Adrenal gland (tissue), 12 donors: ENCODE data around the gene TLCD5. TPM values are rescaled to one million over a fixed set of nuclear protein-coding genes. Genes with fewer than 3 reads are reported as not detected.

Experiments used
- DNase-seq, 7 donors: peaks; one replicate each; pipeline ENCODE4 v3.0.0-alpha.2; 2019 to 2020
- H3K27ac ChIP-seq, 5 donors: fragments of 200-600 bp; sonication (generic) in 4 of 5; 1 replicate in 3 of 5; 2 replicates in 2 of 5; pipeline versions ENCODE4 v1.5.1 to v1.8.0; 2016 to 2020; ENCODE audit warnings: mild to moderate bottlenecking in 1 of 5
- H3K27me3 ChIP-seq: fragments of 200-600 bp; 2 replicates; pipeline ENCODE4 v1.8.0; 2021
- H3K36me3 ChIP-seq, 2 donors: fragments of 200-600 bp; replicated peaks in 1 of 2; 1 replicate in 1 of 2; 2 replicates in 1 of 2; pipeline versions ENCODE4 v1.5.1 to v1.8.0; 2018 to 2022
- H3K4me1 ChIP-seq, 2 donors: fragments of 200-600 bp; replicated peaks in 1 of 2; 1 replicate in 1 of 2; 2 replicates in 1 of 2; pipeline versions ENCODE4 v1.5.1 to v1.8.0; 2018 to 2021
- H3K4me3 ChIP-seq, 4 donors: fragments of 200-600 bp; sonication (generic) in 3 of 4; one replicate each; pipeline ENCODE4 v1.5.1; 2016 to 2018
- H3K9me3 ChIP-seq, 3 donors: fragments of 200-600 bp; sonication (generic) in 1 of 3; replicated peaks in 1 of 3; 1 replicate in 2 of 3; 2 replicates in 1 of 3; pipeline versions ENCODE4 v1.5.1 to v1.8.0; 2016 to 2021
- POLR2A ChIP-seq, 2 donors: fragments of 450-650 bp; IDR thresholded peaks; one replicate each; pipeline ENCODE4 v1.6.1; 2017; ENCODE audit warnings: antibody characterized with exemption in 2 of 2, mild to moderate bottlenecking in 2 of 2, moderate library complexity in 1 of 2
- WGBS, 4 donors: extraction: QIAGEN DNeasy Blood & Tissue Kit in 2 of 4; methylation state at CpG; one replicate each; pipeline versions ENCODE4 v1.1.5 to v1.1.7; 2013 to 2017; 5-methylcytosine and 5-hydroxymethylcytosine counted together
- intact Hi-C, 2 donors: fragments of 100-400 bp; cut with DNase I; formaldehyde crosslinking; loops; one replicate each; pipeline versions ENCODE4 v1.14.1 to v1.15.0; 2022 to 2023
- polyA plus RNA-seq, 3 donors: library from polyadenylated mRNA; stranded (reverse); fragments of 200-250 nt in 2 of 3; fragments of 350-450 nt in 1 of 3; fragmentation: Illumina TruSeq in 1 of 3; extraction: RNeasy Lipid Tissue Mini Kit (QIAGEN cat#74804) in 1 of 3; gene quantifications; one replicate each; pipeline ENCODE4 v1.2.3, GENCODE V29; 2013 to 2014
- total RNA-seq, 9 donors: library from RNA; depleted of rRNA in 4 of 9; stranded (reverse); fragments of >200 nt in 4 of 9; fragments of 120-200 nt in 1 of 9; fragmentation: NEBNext Ultra II Directional in 1 of 9; extraction: Animal tissue kit (Norgen Biotek cat#: 25700) in 1 of 9; gene quantifications; one replicate each; pipeline versions ENCODE4 v1.1.0 to v1.2.4, GENCODE V29; 2013 to 2023
- TF ChIP-seq, protein P1 (sequence below), 6 experiments: fragments of 450-650 bp in 4 of 6; fragments of 200-600 bp in 2 of 6; sonication (generic) in 1 of 6; IDR thresholded peaks; 1 replicate in 5 of 6; 2 replicates in 1 of 6; pipeline versions ENCODE4 v1.5.1 to v1.8.0; 2016 to 2021; ENCODE audit warnings: antibody characterized with exemption in 6 of 6, mild to moderate bottlenecking in 2 of 6, moderate library complexity in 1 of 6
- donor health status: healthy with polysubstance abuse.
- donor health status: Bipolar disorder and iron deficiency.
- donor health status: DM: yes; HTN: yes; CAD: no.
- donor health status: DM: no; HTN: no; CAD: no.
- donor health status: DM: no; HTN: no; CAD: no.
- donor health status: DM: yes; HTN: yes; CAD: no.

The TLCD5 gene
- total and polyA plus RNA-seq, 12 donors = 5.8 to 36.9 (median 13.5) TPM

- intact Hi-C loops = no loop called here
- Histone ChIP-seq H3K27me3 (no peaks in the 10 kb centered on the region), H3K9me3 (no peaks in the 10 kb centered on the region), H3K36me3 (no peaks in the 10 kb centered on the region), H3K4me3 (no peak overlapping the region), H3K27ac (no peak overlapping the region), H3K4me1 (peaks cover 12 to 45% of the 10 kb centered on the region in 2 donors)
- 79 to 87% (median 84%) methylated on average over 6 of the region's 6 CpGs for WGBS, 4 donors
- no peak for DNase-seq
- TF ChIP-seq, protein P1, sequence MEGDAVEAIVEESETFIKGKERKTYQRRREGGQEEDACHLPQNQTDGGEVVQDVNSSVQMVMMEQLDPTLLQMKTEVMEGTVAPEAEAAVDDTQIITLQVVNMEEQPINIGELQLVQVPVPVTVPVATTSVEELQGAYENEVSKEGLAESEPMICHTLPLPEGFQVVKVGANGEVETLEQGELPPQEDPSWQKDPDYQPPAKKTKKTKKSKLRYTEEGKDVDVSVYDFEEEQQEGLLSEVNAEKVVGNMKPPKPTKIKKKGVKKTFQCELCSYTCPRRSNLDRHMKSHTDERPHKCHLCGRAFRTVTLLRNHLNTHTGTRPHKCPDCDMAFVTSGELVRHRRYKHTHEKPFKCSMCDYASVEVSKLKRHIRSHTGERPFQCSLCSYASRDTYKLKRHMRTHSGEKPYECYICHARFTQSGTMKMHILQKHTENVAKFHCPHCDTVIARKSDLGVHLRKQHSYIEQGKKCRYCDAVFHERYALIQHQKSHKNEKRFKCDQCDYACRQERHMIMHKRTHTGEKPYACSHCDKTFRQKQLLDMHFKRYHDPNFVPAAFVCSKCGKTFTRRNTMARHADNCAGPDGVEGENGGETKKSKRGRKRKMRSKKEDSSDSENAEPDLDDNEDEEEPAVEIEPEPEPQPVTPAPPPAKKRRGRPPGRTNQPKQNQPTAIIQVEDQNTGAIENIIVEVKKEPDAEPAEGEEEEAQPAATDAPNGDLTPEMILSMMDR (IDR thresholded peaks at IDR 0.05) = no peak
- no peak for TF ChIP-seq POLR2A (IDR thresholded peaks at IDR 0.05)
These were observed 27.3 kb downstream of the TLCD5 start for GRCh38 chr11:120352405-120352804.

DNA sequence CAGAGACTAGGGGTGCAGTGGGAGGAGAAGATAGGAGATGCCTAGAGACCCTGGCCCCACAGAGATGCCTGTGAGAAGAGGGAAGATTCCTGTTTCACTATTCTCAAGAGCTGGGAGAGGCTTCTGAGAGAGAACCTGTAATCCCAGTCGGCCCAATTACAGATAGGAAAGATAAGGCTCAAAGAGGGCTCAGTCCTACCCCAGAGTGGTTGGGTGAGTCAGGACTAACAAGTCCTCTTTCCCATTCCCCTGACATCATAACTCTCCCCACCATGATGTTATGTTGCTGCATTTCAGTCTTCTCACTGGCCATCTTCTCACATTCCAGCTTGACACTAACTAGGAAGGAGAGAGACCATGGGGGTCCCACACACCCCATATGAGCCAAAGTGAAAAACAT, 29.0 kb downstream of the TLCD5 start:
- no peak for TF ChIP-seq POLR2A (IDR thresholded peaks at IDR 0.05)
- TF ChIP-seq, protein P1 (IDR thresholded peaks at IDR 0.05) = no peak
- intact Hi-C loops = no loop called here
- H3K27ac ChIP-seq = no peak overlapping the region
- DNase-seq = no peak
- 25 to 50% (median 46%) methylated on average over 1 of the region's 1 CpG for WGBS, 4 donors
- no peaks in the 10 kb centered on the region for H3K27me3 ChIP-seq
- no peak overlapping the region for H3K4me3 ChIP-seq
- peaks cover 12 to 37% of the 10 kb centered on the region in 2 donors for H3K4me1 ChIP-seq
- no peaks in the 10 kb centered on the region for H3K36me3 ChIP-seq
- H3K9me3 ChIP-seq = no peaks in the 10 kb centered on the region

GRCh38 chr11:120354779-120355178, 29.7 kb downstream of the TLCD5 start:
- intact Hi-C loops = no loop called here
- H3K4me3 ChIP-seq = no peak overlapping the region
- no peaks in the 10 kb centered on the region for H3K36me3 ChIP-seq
- TF ChIP-seq POLR2A (IDR thresholded peaks at IDR 0.05) = no peak
- TF ChIP-seq, protein P1 (IDR thresholded peaks at IDR 0.05) = no peak
- peaks cover 12 to 29% of the 10 kb centered on the region in 2 donors for H3K4me1 ChIP-seq
- H3K9me3 ChIP-seq = no peaks in the 10 kb centered on the region
- no peak for DNase-seq
- H3K27me3 ChIP-seq = no peaks in the 10 kb centered on the region
- WGBS, 4 donors = 73 to 78% (median 77%) methylated on average over 6 of the region's 6 CpGs
- H3K27ac ChIP-seq = no peak overlapping the region

DNA sequence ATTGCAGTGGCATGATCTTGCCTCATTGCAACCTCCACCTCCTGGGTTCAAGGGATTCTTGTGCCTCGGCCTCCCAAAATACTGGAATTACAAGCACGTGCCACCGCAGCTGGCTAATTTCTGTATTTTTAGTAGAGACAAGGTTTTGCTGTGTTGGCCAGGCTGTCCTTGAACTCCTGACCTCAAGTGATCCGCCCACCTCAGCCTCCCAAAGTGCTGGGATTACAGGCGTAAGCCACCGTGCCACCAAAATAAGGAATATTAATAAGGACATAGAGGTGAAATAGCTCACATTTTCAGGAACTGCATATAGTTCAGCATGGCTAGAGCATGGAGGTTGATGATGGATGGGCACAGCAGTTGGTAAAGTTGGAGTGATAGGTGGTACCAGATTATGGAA, 32.5 kb downstream of the TLCD5 start:
- Histone ChIP-seq H3K27me3 (no peaks in the 10 kb centered on the region), H3K4me1 (peaks cover 9 to 29% of the 10 kb centered on the region in 2 donors), H3K4me3 (no peak overlapping the region), H3K9me3 (no peaks in the 10 kb centered on the region), H3K36me3 (no peaks in the 10 kb centered on the region), H3K27ac (no peak overlapping the region)
- intact Hi-C loops = no loop called here
- no peak for DNase-seq
- TF ChIP-seq, protein P1 (IDR thresholded peaks at IDR 0.05) = no peak
- WGBS, 4 donors = 85 to 88% (median 87%) methylated on average over 6 of the region's 6 CpGs
